ENCODE measurements around the gene NPR3.

Gene NPR3

DNA sequence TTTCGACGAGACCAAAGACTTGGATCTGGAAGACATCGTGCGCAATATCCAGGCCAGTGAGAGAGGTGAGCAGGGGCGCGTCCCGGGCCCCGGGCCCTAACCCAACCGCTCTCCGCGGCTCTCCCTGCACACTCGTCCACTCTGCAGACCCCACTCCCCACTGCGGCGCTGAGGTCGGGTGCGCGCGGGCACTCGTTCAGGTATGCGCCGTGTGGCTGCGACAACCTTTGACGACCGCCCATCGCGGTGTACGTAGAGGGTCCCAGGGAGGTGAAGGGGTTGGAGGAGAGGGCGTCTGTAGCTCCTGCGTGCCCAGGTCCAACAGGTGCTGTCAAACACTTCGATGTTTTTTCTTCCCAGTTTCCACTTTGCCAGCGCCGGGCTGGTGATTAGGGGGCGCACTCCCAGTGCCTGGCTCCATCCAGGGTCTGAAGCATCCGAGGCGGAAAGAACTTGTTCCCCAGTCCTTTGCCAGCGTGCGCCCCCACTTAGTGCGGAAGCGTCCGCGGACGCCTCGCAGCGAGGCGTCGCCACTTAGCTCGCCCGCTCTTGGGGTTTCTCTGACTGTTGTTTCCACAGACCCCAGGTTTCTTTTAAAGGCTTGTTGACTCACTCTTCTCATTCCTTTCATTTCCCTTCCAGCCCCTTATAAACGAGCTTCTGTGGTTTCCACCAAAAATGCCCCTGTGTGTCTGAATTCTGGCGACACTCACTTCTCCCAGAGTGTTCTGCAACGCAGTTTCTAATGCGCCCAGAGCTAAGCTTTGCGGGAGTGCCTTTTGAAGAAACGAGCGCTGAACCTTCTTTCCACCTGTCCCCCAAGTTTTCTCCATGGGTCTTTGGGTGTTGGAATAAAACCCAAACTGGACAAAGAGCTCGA is 1.6 kb downstream of the NPR3 start:
- FAIRE-seq: no peak

DNA sequence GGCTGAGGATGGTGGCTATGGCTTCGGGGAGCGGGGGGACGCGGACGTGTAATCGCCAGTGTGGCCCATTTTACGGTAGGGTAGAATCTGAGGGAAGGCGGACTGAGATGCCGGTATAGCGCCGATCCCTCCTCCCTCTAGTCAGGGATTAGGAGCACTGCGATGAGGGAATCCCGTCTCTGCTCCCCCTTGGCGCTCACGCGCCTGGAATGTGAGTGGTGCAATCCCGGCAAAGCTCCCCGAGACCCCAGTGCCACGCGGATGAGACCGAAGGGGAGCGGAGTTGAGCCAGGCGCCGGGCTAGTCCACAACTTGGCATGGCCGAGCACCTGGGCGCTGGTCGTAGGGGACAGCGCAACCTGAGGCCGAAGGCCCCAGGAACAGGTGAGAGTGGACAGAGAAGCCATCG is 2.2 kb downstream of the NPR3 start:
- no peak for FAIRE-seq

DNA sequence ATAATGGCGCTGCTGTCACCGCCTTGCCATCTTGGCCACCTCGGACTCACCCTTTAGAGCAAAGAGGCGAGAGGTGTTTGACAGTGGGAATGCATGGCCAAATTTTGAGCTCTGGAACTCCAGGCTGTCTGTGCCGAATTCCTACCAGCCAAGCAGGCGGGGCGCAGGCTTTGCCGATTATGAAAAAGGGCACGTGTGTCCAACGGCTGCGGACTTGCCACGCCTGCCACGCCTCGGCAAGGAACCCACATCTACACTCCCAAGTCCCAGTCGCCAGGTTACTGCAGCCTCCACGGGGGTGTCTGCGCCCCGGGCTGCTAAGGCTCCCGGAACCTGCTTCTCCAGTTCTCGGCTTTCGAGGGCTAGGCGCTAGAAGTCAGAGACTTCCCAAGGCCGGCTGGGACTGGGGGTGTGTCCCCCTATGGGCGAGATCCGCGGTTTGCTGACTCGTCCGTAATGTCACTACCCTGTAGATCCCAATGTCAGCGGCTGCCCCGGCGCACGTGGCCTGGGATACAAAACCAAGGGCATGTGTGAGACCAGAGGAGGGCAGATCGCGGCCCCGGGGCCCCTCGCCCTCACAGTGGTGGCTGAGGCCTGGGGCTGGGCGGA is 2.8 kb downstream of the NPR3 start:
- no peak for FAIRE-seq

DNA sequence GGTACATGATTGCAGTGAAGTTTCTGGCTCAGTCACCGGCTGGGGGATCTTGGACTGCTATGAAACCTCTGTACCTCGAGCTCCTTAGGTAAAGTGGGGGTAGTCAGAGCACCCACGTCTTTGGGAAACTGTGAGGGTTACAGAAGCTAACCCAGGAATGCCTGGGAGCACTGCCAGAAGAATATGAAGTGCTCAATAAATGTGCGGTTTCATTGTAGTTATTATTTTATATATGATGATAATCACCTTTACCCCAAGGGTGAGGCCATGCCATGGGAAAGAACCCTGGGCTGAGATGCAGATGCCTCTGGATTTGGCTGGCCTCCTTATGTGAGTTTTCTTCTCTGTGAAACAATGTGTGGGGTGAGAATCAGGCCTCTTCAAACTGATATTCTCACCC is 3.7 kb downstream of the NPR3 start:
- FAIRE-seq: no peak

DNA sequence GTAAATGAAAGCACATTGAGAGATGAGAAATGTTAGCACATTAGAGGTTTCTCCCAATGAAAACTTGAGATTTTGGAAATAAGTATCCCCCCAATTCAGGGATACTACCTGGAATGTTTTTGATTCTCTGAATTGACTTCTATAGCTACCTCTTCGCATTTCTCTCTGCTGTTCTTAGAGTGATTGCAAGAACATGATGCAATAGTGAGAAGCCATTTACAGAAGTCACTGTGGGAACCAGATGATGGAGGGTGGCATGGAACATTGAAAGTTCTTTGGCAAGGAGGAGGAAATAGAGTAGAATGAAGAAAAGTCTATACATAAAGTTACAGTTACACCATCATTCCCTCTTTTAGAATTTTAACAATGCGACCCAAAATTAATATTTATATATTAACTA is 9.2 kb downstream of the NPR3 start:
- FAIRE-seq: no peak

DNA sequence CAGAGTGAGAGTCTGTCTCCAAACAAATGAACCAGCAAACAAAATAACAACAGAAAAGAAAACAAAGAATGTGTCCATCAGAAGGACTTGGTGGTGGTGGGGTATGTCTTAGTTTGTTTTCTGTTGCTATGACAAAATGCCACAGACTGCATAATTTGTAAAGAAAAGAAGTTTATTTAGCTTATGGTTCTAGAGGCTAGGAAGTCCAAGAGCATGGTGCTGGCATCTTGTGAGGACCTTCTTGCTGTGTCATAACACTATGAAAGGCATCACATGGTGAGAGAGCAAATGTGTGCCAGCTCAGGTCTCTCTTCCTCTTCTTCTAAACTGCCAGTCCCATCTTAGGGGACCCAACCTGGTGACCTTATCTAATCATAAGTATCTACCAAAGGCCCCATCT is 10.5 kb downstream of the NPR3 start:
- FAIRE-seq: no peak

DNA sequence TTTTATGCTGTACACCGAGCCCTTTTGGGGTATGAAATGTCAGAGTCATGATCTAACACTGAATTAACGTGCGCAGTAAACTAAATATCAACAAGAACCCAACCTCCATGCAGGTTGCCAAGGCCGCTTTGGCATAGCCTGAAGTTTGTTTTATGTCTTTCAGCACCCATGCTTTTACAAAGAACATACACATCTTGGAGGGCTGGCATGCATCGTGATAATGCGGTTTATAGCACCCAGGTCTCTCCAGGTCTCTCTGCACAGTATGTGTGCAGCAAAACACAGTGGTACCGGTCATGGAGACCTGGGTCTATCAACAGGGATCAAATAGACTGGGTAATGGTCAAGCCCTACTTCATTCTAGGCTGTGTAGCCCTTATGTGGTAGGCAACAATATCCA is 11.8 kb downstream of the NPR3 start:
- FAIRE-seq: no peak

DNA sequence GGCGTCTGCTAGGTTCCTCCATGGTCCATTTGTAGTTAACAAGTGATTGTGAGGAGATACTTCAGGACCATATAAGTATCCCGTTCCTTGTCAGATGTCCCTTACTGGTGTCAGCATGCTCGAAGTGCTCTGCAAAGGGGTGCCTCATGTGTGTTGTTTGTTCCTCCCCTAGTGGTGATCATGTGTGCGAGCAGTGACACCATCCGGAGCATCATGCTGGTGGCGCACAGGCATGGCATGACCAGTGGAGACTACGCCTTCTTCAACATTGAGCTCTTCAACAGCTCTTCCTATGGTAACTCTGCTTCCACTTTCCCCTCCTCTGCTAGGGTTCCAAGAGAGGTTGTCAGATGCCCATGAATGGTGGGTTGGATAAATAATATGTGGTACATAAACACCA is 13.4 kb downstream of the NPR3 start:
- FAIRE-seq: no peak

DNA sequence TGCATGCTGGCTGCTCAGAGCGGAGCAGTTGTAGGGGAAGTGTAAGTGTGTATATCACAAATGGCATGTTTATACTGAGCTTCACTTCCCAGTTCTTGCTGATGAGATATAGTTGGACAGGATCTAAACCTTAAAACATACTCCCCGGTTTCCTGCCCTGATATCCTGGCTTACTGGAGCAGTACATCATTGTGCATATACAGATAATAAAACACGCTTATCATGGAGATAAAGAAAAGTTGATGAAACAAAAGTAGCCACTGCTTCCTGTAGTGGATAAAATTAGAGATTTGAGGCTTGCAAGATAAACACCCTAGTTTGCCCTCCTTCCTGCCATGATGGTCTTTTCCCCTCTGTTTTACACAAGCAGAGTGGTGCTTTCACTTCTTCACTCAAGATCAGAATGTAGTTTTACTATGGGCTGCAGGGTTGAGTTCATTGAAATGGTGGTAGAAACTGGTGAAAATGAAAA is 15.0 kb downstream of the NPR3 start:
- no peak for FAIRE-seq

DNA sequence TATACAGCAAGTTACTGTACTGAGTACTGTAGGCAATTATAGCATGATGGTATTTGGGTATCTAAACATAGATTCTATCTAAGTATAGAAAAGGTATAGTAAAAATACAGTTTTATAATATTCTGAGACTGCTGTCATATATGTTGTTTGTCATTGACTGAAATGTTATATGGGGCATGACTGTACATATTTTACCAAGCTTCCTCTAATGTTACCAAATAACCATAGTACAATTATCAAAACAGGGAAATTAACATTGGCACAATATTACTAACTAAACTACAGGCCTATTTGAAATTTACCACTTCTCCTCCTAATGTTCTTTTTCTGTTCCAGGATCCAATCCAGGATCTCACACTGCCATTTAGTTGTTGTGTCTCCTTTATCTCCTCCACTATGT is 18.5 kb downstream of the NPR3 start:
- FAIRE-seq: no peak

DNA sequence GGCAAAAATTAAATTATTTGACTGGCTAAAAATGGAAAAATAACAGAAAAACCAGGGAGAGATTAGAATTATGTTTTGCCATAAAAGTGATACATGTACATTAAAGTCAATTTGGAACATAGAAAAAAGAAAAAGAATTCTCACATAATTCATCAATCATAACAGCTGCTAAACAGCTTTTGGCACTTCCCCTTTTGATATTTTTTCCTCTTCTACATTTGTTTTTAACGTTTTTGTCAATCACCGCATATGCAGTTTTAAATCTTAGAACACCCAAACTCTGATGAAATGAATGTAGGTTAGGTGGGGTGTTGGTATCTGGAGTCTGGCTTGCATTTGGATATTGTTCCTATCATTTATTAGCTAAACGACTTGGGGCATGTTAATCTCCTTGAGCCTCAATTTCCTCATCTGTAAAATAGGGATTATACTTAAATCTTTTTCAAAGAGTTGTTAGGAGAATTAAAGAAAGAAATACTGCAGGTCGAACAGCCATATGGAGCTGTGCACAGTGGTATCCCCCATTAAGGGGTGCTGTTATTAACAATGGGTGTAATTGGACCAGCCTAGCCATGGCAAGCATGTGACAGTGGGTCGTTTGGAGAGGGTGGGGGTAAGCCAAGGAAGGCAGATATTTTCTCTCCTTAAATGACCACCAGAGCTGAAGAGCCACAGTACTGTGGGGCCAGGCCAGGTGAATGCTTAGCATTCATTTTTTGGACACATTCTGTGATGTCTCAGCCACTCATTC is 22.6 kb downstream of the NPR3 start:
- no peak for FAIRE-seq

DNA sequence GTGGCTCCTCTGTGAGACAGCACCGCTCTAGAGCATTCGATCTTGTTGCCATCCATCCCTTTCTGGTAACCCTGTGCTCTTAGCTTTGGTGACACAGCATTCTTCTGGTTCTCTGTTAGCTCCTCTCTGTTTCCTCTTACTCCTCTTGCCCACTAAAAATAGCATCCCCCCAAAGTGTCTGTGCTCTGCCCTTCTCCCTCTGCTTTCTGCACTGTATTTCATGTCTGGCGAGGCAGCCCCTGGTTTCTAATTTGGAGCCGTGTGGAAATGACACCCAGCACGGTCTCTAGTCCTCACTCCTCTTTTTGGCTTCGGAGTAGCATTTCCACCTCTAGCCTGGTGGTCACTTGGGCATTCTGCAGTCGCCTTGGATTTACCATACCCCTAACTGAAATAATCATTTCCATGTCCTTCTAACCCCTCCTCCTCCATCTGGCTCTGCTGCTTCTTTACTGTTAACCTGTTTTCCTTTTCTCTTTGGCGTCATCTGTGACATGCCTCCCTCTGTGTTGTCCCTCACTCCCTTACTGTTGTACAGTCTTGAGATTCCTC is 23.8 kb downstream of the NPR3 start:
- no peak for FAIRE-seq

DNA sequence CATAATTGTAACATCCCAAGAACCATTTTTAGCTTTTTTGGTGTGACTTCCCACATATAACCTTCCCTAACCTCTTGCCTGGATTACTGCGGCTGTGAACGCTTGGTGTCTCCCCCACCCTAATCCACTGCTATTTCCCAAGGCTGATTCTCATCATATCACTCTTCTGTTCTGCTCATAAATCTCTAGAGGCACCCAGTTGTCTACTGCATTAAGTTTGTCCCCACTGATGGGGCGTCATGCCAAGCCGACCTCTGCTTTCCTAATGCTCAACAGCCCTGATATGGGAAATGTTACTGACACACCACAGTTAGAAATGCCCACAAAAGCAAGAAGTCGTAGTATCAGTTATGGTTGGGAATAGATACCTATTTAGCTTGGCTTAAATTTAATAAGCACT is 24.4 kb downstream of the NPR3 start:
- FAIRE-seq: no peak

DNA sequence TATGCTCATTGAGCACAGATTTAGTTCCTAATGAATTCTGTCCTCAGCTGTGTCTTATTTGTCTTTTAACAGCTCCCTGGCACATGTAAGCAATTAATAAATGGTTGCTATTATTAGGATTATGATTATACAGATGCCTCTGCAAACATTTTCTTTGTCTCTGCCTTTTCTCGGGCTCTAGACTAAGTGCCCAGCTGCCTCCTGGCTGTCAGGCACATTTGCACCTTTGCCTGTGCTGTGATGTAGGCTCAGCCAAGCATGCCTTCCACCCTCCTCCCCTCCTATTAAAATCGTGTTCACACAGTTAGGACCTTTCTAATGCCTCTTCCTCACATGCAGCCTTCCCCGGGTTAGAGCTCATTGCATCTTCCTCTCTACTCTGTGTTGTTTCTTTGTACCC is 25.7 kb downstream of the NPR3 start:
- FAIRE-seq: no peak

DNA sequence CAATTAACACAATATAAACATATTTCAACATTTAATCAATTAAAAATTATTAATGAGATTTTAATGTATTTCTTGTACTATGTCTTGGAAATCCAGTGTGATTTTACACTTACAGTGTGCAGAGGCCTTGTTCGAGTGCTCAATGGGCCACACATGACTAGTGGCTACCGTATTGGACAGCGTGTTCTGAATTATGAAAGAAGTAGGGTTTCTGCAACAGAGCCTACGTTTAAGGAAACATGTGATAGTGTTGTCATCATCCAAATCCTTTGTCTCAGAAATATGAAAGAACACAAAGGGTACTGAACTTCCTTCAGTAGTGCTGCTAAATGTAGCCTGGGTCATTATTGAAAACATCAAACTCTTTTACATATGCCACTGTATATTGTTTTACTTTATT is 29.5 kb downstream of the NPR3 start:
- no peak for FAIRE-seq

DNA sequence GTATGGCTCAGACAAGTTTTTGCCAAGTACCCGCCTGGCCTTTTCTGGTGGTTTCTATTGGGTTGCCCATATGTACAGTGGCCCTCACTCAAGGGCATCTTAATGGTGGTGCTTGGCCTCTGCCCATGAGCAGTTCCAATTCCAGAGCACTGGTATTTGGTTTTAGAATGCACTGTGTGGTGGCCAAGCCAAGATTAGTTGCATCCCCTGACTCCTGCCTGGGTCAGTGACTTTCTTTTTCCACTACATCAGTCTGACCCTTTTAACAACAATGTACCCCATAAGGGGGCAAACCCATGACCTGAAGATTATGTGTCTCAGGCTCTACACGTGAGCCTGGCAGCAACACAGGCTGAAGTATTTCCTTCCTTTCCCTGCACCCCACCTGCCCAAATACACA is 34.2 kb downstream of the NPR3 start:
- FAIRE-seq: no peak

DNA sequence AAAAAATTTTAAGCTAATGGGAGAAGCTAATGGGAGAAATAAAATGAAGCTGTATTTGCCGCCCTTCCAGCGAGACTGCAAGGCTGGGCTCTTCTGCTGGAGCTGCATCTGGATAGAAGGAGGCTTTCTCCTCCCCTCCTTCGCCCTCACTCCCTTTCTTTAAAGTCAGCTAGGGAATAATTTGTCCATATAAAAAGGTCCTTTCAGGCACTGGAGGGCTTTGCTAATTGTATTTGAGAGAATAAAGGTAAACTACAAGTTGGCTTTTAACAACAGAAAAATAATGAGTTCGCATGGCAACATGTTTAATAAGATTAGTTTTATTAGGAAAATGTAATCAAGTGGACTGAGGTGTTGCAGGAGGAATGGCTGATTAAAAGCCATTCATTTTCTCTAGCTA is 41.3 kb downstream of the NPR3 start:
- FAIRE-seq: no peak

DNA sequence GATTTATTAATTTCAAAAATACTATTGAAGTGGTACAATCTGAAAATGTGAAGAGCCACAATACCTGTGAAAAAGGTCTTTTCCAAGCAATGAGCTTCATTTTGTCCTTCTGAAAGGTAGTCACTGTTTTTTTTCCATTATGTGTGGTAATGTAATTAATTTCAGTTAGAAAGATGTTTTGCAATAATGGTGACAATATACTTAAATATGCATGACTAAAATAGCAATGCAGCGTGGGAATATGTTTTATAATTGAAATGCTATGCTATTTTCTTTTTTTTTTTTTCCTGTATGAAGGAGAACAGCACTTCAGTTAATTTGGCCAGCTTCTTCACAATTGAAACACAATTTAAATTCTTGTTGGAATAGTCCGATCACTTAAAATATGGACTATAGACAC is 41.9 kb downstream of the NPR3 start:
- FAIRE-seq: no peak

DNA sequence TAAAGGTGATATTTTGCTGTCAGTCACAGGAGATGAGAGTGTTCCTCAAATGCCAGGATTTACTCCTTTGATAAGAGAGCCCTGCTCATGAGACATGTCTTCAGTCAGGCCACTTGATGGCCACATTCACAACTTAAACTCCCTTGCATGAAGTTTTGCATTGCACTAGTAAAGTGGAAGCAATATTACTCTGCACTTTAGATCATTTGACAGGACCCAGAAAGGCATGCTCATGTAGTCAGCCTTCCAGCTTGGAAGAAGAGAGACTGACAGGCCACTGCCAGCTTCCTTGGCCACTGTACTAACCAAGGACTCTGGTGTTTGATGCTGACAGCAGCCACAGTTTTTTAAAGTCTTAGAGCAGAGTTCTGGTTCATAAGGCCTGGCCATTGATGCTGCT is 42.6 kb downstream of the NPR3 start:
- no peak for FAIRE-seq

DNA sequence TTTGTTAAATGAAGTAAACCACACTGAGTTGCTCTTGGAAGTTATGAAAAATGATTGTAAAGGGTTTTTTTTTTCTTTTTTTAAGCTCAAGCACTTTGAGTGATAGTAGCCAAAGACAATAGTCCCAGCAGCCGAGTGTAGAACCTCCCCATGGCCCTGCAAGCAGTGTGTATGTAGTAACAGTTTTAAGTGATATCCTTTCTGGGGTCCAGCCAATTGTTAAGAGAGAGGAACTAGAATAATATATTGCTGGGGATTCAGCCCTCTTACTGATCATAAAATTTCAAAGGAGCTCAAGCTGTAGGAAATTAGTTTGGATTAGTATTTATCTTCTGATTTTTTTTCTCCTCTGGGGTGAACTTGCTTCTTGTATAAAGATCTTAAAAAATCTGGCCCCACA is 43.2 kb downstream of the NPR3 start:
- FAIRE-seq: no peak

DNA sequence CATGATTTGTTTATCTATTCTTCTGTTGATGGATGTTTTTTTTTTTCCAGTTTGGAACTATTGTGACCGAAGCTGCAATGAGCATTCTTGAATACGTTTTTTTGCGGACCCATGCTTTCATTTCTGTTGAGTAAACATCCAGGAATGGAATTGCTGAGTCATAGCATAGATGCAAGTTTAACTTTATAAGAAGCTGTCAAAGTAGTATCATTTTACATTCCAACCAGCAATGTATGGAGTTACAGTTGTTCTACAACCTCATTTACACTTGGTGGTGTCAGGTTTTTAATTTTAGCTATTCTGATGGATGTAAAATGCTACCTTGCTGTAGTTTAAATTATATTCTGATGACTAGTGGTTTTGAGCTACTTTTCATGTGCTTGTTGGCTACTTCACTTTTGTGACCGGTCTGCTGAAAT is 49.0 kb downstream of the NPR3 start:
- no peak for FAIRE-seq

DNA sequence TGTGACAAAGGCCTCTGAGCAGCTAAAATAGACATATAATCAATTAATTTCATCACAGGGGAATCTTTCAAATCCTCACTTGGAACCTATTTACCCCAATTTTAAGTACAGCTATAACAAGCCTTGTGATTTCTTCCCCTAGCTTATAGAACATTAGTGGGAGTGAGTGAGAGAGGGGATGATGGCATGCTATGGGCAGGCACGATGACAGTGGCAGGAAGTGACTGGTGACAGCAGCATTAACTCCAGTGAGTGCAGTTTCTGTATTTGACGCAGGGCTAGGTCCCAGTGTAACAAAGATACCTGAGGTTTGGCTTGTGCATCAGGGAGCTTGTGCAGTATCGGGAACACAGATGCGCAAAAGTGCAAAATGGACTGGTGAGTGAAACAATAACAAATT is 54.1 kb downstream of the NPR3 start:
- no peak for FAIRE-seq

DNA sequence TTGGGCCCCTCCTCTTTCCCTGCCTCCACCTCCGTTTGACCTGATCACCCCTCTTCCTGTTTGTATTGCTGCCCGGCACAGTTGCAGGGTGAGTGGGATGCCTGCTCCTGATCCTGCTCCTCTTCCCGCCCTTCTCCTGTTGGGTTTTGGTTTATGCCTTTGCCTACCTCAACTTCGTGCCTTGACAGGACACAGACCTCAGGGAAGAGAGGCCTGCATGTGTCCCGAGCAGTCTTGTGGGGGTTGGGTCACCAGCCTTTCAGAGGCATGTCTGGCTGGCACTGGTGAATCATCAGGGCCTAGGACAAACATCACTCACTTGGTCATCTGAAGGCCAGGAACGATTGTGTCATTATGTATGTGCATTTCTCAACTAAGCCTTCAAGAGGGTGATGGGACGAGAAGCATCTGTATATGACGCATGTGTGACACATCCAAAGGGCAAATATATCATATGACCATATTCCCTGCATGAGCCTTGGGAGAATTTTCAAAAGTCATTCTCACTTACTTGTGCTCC is 56.9 kb downstream of the NPR3 start:
- FAIRE-seq: no peak
